Renal pelvis (tissue), 4 donors: ENCODE data around the gene TYSND1. TPM values are rescaled to one million over a fixed set of nuclear protein-coding genes. Genes with fewer than 3 reads are reported as not detected.
"Not testable (repeated sequence)": the region's sequence is repeated elsewhere in the genome, so short reads cannot be mapped to it uniquely, and the experiment has no call there.

Source experiments
- DNase-seq: peaks from one replicate; pipeline ENCODE4 v3.0.0-alpha.2; 2013
- polyA plus RNA-seq, 3 donors: library from polyadenylated mRNA; unstranded; fragments of 120-200 nt; gene quantifications; one replicate each; pipeline ENCODE4 v1.2.1, GENCODE V29; 2013; ENCODE audit not compliant: insufficient read length in 3 of 3

TYSND1 gene
- polyA plus RNA-seq, 3 donors = 13.1 to 16.7 (median 16.6) TPM

- no peak for DNase-seq
Observed at GRCh38 chr10:70137927-70138883, 8.3 kb downstream of the TYSND1 start.

- DNase-seq = no peak
Observed at GRCh38 chr10:70137135-70137534, 9.4 kb downstream of the TYSND1 start.

DNA sequence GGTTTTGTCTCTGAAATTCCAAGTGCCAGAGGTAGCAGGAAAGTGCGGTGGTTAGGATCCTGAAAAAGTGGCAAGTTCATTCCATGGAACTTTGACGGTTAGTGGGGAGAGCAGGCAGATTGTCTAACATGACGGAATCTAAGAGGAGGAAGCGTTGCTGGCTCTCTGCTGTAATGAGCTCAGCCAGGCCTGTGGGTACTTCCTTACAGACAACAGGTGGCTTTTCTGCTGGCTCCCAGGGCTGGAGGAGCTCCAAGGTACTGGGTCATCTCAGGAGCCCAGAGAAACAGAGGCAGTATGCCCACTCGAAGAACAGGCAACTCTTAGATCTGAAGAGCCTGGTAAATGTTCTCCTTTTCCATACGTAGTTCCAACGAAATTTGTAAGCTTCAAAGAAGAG lies 10.8 kb downstream of the TYSND1 start:
- DNase-seq = no peak

- DNase-seq = no peak
Observed at GRCh38 chr10:70135046-70135445, 11.5 kb downstream of the TYSND1 start.

DNA sequence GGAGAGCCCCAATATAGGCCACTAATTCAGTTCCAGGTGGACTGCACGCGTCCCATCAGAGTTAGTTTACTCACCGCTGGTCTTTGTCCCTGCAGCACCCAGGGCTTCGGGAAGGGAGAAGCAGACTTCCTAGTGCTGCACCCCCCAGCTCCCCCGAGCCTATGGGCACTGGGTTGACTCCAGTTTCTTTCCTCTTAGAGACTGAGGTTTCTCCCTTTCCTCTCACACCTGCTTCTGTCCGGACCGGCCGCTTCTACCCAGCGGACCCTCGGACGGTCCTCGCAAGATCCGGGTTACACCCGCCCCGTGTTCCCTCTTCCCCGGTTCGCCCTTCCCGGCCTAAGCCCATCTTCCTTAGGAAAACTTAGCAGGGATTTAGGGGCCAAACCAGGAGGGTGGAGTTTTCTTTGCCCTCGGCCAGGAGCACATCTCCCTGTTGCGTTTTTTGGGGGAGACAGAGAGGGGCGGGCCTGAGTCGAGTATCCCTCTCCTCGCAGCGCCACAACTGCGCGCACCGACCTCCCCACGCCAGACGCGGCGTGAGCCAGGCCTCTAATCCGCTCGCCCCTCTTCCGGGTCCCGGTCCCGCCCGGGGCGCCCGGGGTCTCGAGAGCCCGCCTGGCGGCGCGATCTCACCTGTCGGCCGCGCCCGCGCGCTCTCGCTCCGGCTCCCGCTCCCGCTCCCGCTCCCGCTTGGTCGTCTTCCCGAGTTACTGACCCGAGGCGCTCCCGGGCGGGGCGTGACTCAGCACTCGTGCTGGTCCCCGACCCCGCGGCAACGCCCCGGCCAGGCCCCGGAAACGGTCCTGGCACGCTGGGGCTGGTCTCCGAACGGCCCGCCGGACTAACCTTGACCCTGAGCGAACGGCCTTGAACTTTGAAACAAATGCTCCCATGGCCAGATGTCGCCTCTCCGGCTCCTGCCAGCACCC lies 14.1 kb downstream of the TYSND1 start, which contains the start of gene AIFM2:
AIFM2 (minus strand) TSS at position 728 of the 932 bp plus-strand sequence. CDS start 8,741 bp downstream, outside the sequence.
- DNase-seq = peak; percentile 65

GRCh38 chr10:70131560-70131937 lies 15.0 kb downstream of the TYSND1 start:
- no peak for DNase-seq

- DNase-seq = no peak
Observed at GRCh38 chr10:70130878-70131559, 15.5 kb downstream of the TYSND1 start.

DNA sequence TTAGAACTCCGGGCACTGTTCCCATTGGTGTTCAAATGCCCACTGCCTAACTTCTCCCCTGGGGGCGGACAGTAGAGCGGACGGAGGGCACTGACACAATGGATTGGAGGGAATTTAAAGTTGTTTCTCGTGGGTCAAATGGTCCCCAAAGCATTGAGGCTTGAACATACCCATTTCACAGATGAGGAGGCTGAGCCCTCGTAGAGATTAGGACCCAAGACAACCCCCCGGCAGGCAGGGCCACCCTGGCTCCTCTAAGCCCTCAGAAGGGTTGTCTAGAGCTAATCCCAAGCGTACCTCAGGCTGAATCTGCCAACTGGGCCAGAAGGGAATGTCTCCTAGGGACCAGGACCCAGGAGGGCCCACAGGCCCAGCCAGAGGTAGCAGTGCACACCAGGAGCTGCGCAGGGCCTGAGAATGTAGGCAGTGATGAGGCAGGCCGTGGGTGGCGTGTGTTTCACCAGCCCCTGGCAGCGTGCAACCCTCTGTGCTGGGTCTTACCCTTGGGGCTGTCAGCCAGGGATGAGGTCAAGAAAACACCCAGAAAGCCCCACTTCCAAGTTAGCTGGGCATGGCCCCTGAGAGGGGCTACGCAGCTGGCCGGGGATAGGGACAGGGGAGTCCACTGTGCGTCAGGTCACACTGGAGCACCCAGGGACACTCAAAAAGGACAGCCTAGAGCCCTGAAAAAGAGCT lies 19.7 kb downstream of the TYSND1 start:
- DNase-seq = no peak

- DNase-seq = no peak
Observed at GRCh38 chr10:70125918-70126552, 20.5 kb downstream of the TYSND1 start.

- DNase-seq = no peak
Observed at GRCh38 chr10:70124918-70125317, 21.6 kb downstream of the TYSND1 start.

DNA sequence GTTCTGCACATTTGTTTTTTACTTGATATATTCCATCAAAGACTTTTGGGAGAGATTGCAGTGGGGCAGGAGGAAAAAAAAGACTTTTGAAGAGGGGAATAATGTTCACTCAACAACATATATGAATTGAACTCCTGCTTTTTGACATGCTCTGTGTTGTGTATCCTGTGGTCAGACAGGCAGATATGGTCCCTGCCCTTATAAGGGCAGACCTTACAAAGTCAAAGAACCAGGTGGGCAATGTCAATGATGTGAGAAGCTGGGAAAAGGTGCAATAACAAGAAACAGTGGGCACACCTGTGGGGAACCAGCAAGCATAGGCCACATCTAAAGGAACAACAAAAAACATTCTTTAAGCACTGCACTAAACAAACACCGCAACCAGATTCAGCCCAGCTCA lies 22.1 kb downstream of the TYSND1 start:
- DNase-seq = no peak

DNA sequence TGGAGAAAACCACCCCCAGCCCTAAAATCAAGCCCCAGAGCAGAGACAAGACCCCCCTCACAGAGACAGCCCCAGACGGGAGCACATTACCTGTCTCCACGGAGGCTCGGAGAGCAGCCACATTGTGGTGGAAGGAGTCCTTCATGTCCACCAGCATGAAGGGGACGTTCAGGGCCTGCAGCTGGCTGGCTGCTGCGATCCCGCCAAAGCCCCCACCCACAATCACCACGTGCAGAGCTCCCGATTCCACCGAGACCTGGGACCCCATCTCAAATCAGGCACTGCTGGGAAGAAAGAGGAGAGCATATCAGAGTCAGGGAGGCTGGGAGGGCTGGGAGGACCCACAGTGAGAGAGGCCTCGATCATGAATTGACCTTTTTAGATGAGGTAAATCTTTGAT lies 22.7 kb downstream of the TYSND1 start:
- DNase-seq = no peak

DNA sequence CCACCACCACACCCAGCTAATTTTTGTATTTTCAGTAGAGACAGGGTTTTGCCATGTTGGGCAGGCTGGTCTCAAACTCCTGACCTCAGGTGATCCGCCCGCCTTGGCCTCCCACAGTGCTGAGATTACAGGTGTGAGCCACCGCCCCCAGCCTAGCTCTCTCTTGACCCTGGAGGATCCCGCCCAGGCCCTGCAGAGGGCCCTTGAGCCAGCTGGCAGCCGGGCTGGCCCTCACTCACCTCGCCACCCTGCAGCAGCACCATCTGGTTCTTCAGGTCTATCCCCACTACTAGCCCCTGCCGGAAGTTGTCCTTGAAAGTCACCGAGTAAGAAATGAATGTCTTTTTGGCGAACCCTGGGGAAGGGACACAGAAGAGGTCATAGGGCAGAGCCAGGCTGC lies 23.3 kb downstream of the TYSND1 start:
- not testable (repeated sequence) for DNase-seq

DNA sequence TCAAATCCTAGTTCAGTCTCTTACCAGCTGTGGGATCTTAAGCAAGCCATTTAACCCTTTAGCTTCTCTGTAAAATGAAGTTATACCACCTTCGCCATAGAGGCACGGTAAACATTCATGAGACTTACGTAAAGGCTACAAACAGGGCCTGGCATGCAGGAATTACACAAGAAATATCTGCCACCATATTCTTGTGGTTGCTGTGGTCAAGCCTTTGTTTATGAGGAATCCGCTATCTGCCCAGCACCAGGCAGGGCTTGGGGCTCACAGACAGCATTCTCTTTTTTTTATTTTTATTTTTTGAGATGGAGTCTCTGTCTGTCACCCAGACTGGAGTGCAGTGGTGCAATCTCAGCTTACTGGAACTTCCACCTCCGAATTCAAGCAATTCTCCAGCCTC lies 23.8 kb downstream of the TYSND1 start:
- no peak for DNase-seq

GRCh38 chr10:70121281-70121949 lies 25.1 kb downstream of the TYSND1 start:
- no peak for DNase-seq

- no peak for DNase-seq
Observed at GRCh38 chr10:70120417-70120816, 26.1 kb downstream of the TYSND1 start.

DNA sequence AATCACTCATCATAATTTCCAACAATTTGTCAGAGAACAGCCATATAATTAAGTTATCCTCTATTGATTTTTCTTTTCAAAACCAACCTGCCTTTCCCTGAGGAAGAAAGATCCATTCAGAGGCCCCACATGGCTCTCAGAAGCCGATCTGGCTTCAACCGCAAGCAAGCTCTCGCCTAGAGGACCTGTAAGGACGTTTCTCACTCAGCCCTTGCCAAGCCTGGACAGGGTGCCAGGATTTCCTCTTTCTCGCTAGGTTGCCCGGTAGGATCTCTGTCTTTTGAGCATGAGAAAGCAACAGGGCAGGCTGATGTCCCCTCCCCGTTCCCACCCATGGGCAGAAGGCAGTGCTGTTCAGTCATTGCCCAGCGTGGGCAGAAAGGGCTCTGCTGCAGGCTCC lies 26.9 kb downstream of the TYSND1 start:
- DNase-seq = no peak

GRCh38 chr10:70119197-70119596 lies 27.3 kb downstream of the TYSND1 start:
- DNase-seq = no peak

DNA sequence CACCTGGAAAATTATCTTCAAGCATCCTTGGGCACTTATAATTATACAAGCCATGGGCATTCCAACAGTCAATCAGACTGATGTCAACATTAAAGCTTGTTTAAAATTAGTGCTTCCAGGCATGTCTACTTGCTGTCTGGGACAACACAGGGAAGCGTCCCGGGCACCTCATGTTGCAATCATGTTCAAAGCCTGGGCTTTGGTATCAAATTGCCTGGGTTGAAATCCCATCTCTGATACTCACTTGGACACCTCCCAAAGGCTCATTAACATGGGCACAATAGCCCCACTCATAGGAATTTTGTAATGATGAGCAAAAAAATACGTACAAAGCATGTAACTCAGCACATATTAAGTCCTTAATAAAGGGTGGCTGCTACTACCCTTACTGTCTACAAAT lies 28.3 kb downstream of the TYSND1 start:
- no peak for DNase-seq

GRCh38 chr10:70117646-70118045 lies 28.9 kb downstream of the TYSND1 start:
- DNase-seq = no peak
